AG04450 (cell line): ENCODE data around the gene RYR3. TPM values are rescaled to one million over a fixed set of nuclear protein-coding genes. Genes with fewer than 3 reads are reported as not detected.

Experiments
- CTCF ChIA-PET: fragments of 300-600, 350-600 bp; formaldehyde crosslinking; extraction: SDS; loops from one replicate; lab custom pipeline; 2022; ENCODE audit warnings: antibody characterized with exemption, inconsistent platforms; lab: Charles Lee
- POLR2A ChIA-PET: fragments of 350-600 bp; formaldehyde crosslinking; extraction: SDS; loops from one replicate; lab custom pipeline; 2021; ENCODE audit warnings: antibody characterized with exemption, inconsistent platforms; lab: Yijun Ruan, JAX
- DNase-seq: peaks from one replicate; pipeline ENCODE4 v3.0.0-alpha.2; 2011; ENCODE audit warnings: low read depth, low spot score
- H3K27ac ChIP-seq: one replicate; pipeline ENCODE4 v1.5.1; 2012; ENCODE audit warnings: low read depth, low read length, control low read depth
- H3K27me3 ChIP-seq: one replicate; pipeline ENCODE4 v1.6.0; 2012; ENCODE audit warnings: low read length; ENCODE audit not compliant: control insufficient read depth, insufficient read depth
- H3K4me3 ChIP-seq: 2 replicates; pipeline ENCODE4 v1.5.1; 2011; ENCODE audit warnings: mild to moderate bottlenecking, low read depth, low read length, control low read depth
- H3K9me3 ChIP-seq: 2 replicates; pipeline ENCODE4 v1.5.1; 2012; ENCODE audit warnings: low read length; ENCODE audit not compliant: control insufficient read depth, insufficient read depth
- polyA plus RNA-seq: library from polyadenylated mRNA; depleted of rRNA; stranded (reverse); fragments of >200 nt; gene quantifications from 2 replicates; pipeline ENCODE4 v1.2.3, GENCODE V29; 2011
- TF ChIP-seq, protein P1 (sequence below): IDR thresholded peaks from 2 replicates; pipeline ENCODE4 v1.5.1; 2011; ENCODE audit warnings: low read depth, low read length, control low read depth, inconsistent platforms

The RYR3 gene
- polyA plus RNA-seq, 1 experiment = not detected

DNA sequence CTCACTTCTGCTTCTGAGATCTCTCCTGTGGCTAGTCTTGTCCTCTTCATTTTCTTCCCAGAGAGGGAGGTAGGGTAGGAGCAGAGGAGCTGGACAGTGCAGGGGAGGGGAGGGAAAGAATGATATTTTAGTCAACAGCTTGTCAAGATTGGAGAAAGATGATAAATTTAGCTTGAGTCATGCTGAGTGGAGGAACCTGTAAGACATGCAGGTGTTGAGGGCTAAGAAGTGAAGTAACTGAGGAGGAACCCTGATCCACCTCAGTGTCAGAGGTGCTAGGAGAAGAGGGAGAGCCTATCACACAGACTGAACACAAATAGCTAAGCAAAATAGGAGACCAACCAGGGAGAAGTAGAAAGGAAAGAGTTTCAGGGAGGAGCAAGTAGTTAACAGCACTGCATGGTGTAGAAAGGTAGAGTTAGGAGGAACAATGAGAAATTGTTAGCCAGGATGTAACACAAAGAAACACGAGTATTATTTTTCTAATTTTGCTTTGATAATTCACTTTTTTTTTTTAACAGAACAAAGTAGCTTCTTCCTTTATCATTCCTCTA, 549.3 kb downstream of the RYR3 start:
- no peak for DNase-seq
- H3K27ac ChIP-seq = no peak overlapping the region
- POLR2A ChIA-PET = no interaction called here
- H3K27me3 ChIP-seq = no peaks in the 10 kb centered on the region
- CTCF ChIA-PET = no interaction called here
- H3K9me3 ChIP-seq = no peaks in the 10 kb centered on the region
- TF ChIP-seq, protein P1, sequence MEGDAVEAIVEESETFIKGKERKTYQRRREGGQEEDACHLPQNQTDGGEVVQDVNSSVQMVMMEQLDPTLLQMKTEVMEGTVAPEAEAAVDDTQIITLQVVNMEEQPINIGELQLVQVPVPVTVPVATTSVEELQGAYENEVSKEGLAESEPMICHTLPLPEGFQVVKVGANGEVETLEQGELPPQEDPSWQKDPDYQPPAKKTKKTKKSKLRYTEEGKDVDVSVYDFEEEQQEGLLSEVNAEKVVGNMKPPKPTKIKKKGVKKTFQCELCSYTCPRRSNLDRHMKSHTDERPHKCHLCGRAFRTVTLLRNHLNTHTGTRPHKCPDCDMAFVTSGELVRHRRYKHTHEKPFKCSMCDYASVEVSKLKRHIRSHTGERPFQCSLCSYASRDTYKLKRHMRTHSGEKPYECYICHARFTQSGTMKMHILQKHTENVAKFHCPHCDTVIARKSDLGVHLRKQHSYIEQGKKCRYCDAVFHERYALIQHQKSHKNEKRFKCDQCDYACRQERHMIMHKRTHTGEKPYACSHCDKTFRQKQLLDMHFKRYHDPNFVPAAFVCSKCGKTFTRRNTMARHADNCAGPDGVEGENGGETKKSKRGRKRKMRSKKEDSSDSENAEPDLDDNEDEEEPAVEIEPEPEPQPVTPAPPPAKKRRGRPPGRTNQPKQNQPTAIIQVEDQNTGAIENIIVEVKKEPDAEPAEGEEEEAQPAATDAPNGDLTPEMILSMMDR = no peak
- H3K4me3 ChIP-seq = no peak overlapping the region

DNA sequence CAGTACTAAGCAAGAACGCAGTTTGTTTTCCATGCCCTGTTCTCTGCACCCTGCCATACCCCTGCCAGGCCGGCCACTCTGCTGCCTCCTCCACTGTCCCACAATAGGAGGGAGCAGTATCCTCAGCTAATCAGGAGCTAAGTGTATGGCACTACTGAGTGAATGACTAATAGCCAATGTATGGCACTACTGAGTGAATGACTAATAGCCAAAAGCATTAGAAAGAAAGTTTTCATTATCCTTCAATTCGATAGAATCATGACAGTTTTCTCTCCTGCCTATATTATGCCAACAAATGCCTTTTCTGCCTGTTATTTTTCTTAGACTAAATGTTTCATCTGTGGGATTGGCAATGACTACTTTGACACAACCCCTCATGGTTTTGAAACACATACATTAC, 550.0 kb downstream of the RYR3 start:
- no peak for DNase-seq
- Histone ChIP-seq H3K27ac (no peak overlapping the region), H3K9me3 (no peaks in the 10 kb centered on the region), H3K27me3 (no peaks in the 10 kb centered on the region), H3K4me3 (no peak overlapping the region)
- CTCF ChIA-PET = no interaction called here
- TF ChIP-seq, protein P1 = no peak
- POLR2A ChIA-PET = no interaction called here

DNA sequence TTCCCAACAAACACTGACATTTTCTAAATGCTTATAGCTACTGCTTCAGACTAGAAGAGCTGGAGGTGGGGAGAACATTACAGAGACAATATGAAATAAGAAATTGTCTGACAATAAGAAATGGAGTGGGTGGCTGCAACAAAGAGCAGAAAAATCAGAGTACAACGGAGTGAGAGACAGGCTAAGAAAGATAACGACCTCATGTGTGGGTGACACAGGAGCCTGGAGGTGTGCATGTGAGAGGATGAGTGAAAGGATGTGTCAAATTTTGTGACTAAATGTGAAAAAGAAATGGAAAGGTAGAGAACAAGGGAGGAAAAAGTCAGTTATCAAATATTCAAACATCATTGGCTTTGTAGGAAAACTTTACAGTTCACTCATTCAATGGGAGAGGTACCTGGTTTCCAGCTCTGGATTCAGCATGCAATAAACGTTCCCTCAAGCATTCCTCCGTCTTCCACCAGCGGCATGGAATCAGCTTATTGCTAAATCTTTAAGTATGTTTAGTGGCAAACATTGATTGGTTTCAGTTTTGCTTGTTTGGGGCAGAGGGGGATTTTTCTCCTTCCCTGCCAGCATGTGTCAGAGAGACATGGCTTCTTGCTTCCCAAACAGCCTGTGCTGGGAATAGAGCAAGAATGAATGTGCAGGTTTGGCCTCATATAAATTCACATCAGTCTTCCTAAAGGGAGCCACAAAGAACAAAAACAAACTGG, 553.8 kb downstream of the RYR3 start:
- DNase-seq = no peak
- Histone ChIP-seq H3K9me3 (no peaks in the 10 kb centered on the region), H3K4me3 (no peak overlapping the region), H3K27ac (no peak overlapping the region), H3K27me3 (no peaks in the 10 kb centered on the region)
- POLR2A ChIA-PET = interaction anchor here (0.6 kb wide), 1 partner anchor 30 kb away, joined by 11 read pairs; no protein-coding TSS in a partner anchor
- TF ChIP-seq, protein P1 = no peak
- CTCF ChIA-PET = interaction anchor here (0.6 kb wide), 1 partner anchor 164 kb away, joined by 3 read pairs; no protein-coding TSS in a partner anchor

DNA sequence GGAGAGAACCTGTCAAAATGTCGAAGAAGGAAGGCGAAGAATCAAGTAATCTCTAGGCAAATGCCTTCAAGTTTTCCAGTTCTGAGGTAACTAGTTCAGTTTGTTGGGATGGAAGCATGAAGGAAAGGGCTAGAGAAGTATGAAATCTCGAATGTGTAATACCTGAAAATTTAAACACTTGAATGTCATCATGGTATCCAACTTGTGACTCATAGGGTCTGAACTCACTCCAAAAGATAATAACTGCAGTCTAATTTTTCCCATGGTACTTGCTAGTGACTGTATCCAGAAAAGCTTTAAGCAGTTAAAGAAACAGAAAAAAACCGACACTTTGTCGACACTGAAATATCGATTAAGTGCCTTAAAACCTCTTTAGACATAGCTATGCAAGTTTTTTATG, 554.6 kb downstream of the RYR3 start:
- DNase-seq = peak; percentile 59
- Histone ChIP-seq H3K27me3 (no peaks in the 10 kb centered on the region), H3K9me3 (no peaks in the 10 kb centered on the region), H3K27ac (no peak overlapping the region), H3K4me3 (no peak overlapping the region)
- TF ChIP-seq, protein P1 = no peak
- POLR2A ChIA-PET = interaction anchor here (0.6 kb wide), 1 partner anchor 47 kb away, joined by 3 read pairs; no protein-coding TSS in a partner anchor
- CTCF ChIA-PET = no interaction called here

DNA sequence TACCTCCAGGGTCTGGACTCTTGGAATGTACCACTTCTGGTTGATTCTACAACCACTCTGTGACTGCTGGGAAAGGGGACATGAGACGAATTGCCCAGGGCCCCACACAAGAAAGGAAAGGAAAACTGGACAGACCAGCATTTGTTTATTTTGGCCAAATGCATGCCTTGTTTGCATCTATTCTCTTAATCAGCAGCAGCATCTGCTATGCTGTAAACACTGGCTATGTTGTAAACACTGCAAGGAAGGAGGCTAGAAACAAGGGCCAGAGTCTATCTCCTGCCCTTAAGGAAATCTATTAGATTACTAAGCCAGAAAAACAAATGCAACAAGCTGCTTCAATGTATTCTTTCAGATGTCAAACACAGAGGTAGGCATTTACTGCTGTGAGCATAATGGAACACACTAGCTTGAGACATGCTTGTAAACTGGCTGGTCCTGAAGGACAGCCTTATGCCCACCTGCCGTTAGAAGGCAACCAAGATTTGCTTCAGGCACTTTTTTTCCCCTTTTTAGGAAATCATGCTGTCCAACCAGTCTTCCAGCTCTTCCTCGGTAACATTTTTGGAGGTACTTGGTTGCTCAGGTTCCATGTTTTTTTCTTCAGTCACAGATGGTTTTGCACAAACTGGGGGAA, 555.5 kb downstream of the RYR3 start:
- Histone ChIP-seq H3K27ac (no peak overlapping the region), H3K9me3 (no peaks in the 10 kb centered on the region), H3K27me3 (no peaks in the 10 kb centered on the region), H3K4me3 (no peak overlapping the region)
- TF ChIP-seq, protein P1 = no peak
- DNase-seq = no peak
- POLR2A ChIA-PET = no interaction called here
- CTCF ChIA-PET = no interaction called here
